Gastrocnemius medialis (tissue), 4 donors: Measurements from ENCODE around the gene RAB10.

ENCODE experiments used
- POLR2A ChIP-seq, 2 donors: fragments of 450-650 bp; IDR thresholded peaks; one replicate each; pipeline ENCODE4 v1.6.1; 2017; ENCODE audit warnings: antibody characterized with exemption in 2 of 2, mild to moderate bottlenecking in 2 of 2, moderate library complexity in 2 of 2
- TF ChIP-seq, protein P1 (sequence below), 5 experiments: fragments of 450-650 bp in 3 of 5; fragments of 200-600 bp in 2 of 5; sonication (generic) in 2 of 5; IDR thresholded peaks in 4 of 5; conservative IDR thresholded peaks in 1 of 5; 1 replicate in 4 of 5; 2 replicates in 1 of 5; pipeline ENCODE4 v1.5.1; 2016 to 2019; ENCODE audit warnings: antibody characterized with exemption in 5 of 5, mild to moderate bottlenecking in 3 of 5, moderate library complexity in 3 of 5

GRCh38 chr2:25989154-25989553 lies 44.7 kb upstream of the RAB10 start:
- TF ChIP-seq, protein P1, sequence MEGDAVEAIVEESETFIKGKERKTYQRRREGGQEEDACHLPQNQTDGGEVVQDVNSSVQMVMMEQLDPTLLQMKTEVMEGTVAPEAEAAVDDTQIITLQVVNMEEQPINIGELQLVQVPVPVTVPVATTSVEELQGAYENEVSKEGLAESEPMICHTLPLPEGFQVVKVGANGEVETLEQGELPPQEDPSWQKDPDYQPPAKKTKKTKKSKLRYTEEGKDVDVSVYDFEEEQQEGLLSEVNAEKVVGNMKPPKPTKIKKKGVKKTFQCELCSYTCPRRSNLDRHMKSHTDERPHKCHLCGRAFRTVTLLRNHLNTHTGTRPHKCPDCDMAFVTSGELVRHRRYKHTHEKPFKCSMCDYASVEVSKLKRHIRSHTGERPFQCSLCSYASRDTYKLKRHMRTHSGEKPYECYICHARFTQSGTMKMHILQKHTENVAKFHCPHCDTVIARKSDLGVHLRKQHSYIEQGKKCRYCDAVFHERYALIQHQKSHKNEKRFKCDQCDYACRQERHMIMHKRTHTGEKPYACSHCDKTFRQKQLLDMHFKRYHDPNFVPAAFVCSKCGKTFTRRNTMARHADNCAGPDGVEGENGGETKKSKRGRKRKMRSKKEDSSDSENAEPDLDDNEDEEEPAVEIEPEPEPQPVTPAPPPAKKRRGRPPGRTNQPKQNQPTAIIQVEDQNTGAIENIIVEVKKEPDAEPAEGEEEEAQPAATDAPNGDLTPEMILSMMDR (IDR thresholded peaks at IDR 0.05 in 4 of 5, conservative IDR thresholded peaks at IDR 0.05 in 1 of 5), result no peak
- no peak for TF ChIP-seq POLR2A (IDR thresholded peaks at IDR 0.05)
